Smooth muscle cell (in vitro differentiated cells): Measurements from ENCODE around the gene ZNF8. TPM values are rescaled to one million over a fixed set of nuclear protein-coding genes. Genes with fewer than 3 reads are reported as not detected.

Source experiments
- DNase-seq: peaks from one replicate; lab custom pipeline; 2025; ENCODE audit not compliant: unreplicated experiment; lab: John Stamatoyannopoulos, UW
- H2AFZ ChIP-seq: fragments of 200-600 bp; sonication (generic); 2 replicates; pipeline ENCODE4 v1.6.0; 2016; ENCODE audit warnings: antibody characterized with exemption, low read depth, mild to moderate bottlenecking
- H3F3A ChIP-seq: fragments of 200-600 bp; sonication (generic); 2 replicates; pipeline ENCODE4 v1.6.0; 2017; ENCODE audit warnings: antibody characterized with exemption, low read depth
- H3K27ac ChIP-seq: fragments of 200-600 bp; sonication (generic); 2 replicates; pipeline ENCODE4 v1.5.1; 2016; ENCODE audit warnings: low read depth, mild to moderate bottlenecking
- H3K27me3 ChIP-seq: fragments of 200-600 bp; sonication (generic); 2 replicates; pipeline ENCODE4 v1.6.1; 2016; ENCODE audit warnings: low read depth, mild to moderate bottlenecking
- H3K36me3 ChIP-seq: fragments of 200-600 bp; sonication (generic); 2 replicates; pipeline ENCODE4 v1.5.1; 2016; ENCODE audit warnings: low read depth
- H3K4me1 ChIP-seq: fragments of 200-600 bp; sonication (generic); 2 replicates; pipeline ENCODE4 v1.5.1; 2016; ENCODE audit warnings: low read depth
- H3K4me2 ChIP-seq: fragments of 200-600 bp; sonication (generic); 2 replicates; pipeline ENCODE4 v1.6.0; 2016; ENCODE audit warnings: mild to moderate bottlenecking
- H3K4me3 ChIP-seq: fragments of 200-600 bp; sonication (generic); 2 replicates; pipeline ENCODE4 v1.5.1; 2016; ENCODE audit warnings: mild to moderate bottlenecking
- H3K79me2 ChIP-seq: fragments of 200-600 bp; sonication (generic); 2 replicates; pipeline ENCODE4 v1.6.0; 2016; ENCODE audit warnings: low read depth, mild to moderate bottlenecking
- H3K9ac ChIP-seq: fragments of 200-600 bp; sonication (generic); 2 replicates; pipeline ENCODE4 v1.6.0; 2016; ENCODE audit warnings: low read depth
- H3K9me3 ChIP-seq: fragments of 200-600 bp; sonication (generic); replicated peaks from 2 replicates; pipeline ENCODE4 v1.5.1; 2016; ENCODE audit warnings: low read depth
- H4K20me1 ChIP-seq: fragments of 200-600 bp; sonication (generic); 2 replicates; pipeline ENCODE4 v1.6.0; 2016; ENCODE audit warnings: low read depth
- WGBS: methylation state at CpG from one replicate; pipeline ENCODE4 v1.1.7; 2016; ENCODE audit warnings: low lambda C conversion rate; 5-methylcytosine and 5-hydroxymethylcytosine counted together
- polyA plus RNA-seq: library from polyadenylated mRNA; unstranded; fragments of >200 nt; fragmentation: Nextera tagmentation; extraction: Ambion mirVana; gene quantifications from 2 replicates; pipeline ENCODE4 v1.2.1, GENCODE V29; 2016
- total RNA-seq: library from RNA; depleted of rRNA; stranded (reverse); fragments of >200 nt; gene quantifications from 2 replicates; pipeline ENCODE4 v1.2.3, GENCODE V29; 2014
- TF ChIP-seq, protein P1 (sequence below): fragments of 200-600 bp; sonication (generic); IDR thresholded peaks from 2 replicates; pipeline ENCODE4 v1.5.1; 2017; ENCODE audit warnings: borderline replicate concordance, mild to moderate bottlenecking, antibody characterized with exemption; ENCODE audit not compliant: insufficient read depth, poor library complexity, severe bottlenecking

ZNF8 gene
- total and polyA plus RNA-seq, 2 experiments from 2014 or later, result 1.1 to 7.8 TPM

DNA sequence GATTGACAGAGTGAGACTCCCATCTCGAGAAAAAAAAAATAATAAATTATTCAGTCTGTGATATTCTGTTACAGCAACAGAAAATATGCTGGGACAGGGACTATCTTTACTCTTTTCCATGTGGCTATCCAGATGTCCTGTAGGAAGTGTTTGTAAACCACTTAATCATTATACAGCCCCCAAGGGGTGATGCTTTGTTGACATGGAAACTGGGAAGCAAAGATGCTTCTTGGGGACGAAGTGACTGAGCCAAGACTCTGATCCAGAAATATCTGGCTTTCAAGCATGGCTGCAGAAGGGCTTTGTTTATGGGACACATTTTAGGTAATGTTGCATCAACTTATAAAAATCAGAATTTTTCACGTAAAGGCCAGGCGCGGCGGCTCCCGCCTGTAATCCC lies 5.4 kb downstream of the ZNF8 start:
- no peak for DNase-seq
- Histone ChIP-seq H3K36me3 (peaks cover 17% of the 10 kb centered on the region), H3K4me2 (no peak overlapping the region), H3K27me3 (no peaks in the 10 kb centered on the region), H3K9ac (no peak overlapping the region), H3K27ac (no peak overlapping the region), H2AFZ (no peak overlapping the region), H3K79me2 (peaks cover 59% of the 10 kb centered on the region), H4K20me1 (peaks cover 72% of the 10 kb centered on the region), H3F3A (no peaks in the 10 kb centered on the region), H3K9me3 (no peaks in the 10 kb centered on the region), H3K4me3 (no peak overlapping the region), H3K4me1 (peaks cover 9% of the 10 kb centered on the region)
- TF ChIP-seq, protein P1, sequence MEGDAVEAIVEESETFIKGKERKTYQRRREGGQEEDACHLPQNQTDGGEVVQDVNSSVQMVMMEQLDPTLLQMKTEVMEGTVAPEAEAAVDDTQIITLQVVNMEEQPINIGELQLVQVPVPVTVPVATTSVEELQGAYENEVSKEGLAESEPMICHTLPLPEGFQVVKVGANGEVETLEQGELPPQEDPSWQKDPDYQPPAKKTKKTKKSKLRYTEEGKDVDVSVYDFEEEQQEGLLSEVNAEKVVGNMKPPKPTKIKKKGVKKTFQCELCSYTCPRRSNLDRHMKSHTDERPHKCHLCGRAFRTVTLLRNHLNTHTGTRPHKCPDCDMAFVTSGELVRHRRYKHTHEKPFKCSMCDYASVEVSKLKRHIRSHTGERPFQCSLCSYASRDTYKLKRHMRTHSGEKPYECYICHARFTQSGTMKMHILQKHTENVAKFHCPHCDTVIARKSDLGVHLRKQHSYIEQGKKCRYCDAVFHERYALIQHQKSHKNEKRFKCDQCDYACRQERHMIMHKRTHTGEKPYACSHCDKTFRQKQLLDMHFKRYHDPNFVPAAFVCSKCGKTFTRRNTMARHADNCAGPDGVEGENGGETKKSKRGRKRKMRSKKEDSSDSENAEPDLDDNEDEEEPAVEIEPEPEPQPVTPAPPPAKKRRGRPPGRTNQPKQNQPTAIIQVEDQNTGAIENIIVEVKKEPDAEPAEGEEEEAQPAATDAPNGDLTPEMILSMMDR, result no peak
- WGBS, result 96% methylated on average over 7 of the region's 7 CpGs

DNA sequence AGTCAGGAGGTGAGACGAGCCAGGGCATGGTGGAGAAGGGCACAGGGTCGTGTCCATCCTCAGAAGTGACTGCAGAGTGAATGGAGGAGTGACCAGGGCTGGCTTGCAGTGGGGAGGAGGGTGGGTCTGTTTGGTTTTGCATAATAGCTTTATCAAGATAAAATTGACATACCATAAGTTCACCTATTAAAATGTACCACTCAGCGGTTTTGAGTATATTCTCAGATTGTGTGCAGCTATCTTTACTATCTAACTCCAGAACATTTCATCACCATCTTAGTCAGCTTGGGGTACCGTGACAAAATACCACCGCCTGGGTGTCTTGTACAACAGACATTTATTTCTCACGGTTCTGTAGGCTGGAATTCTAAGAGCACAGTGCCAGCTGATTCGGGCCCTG lies 13.2 kb downstream of the ZNF8 start:
- 99% methylated on average over 7 of the region's 7 CpGs for WGBS
- H3K36me3 ChIP-seq, result peaks cover 66% of the 10 kb centered on the region
- H3K4me2 ChIP-seq, result no peak overlapping the region
- H3K9me3 ChIP-seq, result no peaks in the 10 kb centered on the region
- DNase-seq, result no peak
- peaks cover 4% of the 10 kb centered on the region for H3K79me2 ChIP-seq
- H2AFZ ChIP-seq, result no peak overlapping the region
- peaks cover 10% of the 10 kb centered on the region for H4K20me1 ChIP-seq
- H3F3A ChIP-seq, result peaks cover 5% of the 10 kb centered on the region
- H3K27ac ChIP-seq, result no peak overlapping the region
- no peak overlapping the region for H3K4me3 ChIP-seq
- no peaks in the 10 kb centered on the region for H3K4me1 ChIP-seq
- TF ChIP-seq, protein P1, result no peak
- no peak overlapping the region for H3K9ac ChIP-seq
- H3K27me3 ChIP-seq, result no peaks in the 10 kb centered on the region

- no peak overlapping the region for H3K4me2 ChIP-seq
- H3K27me3 ChIP-seq, result no peaks in the 10 kb centered on the region
- no peak overlapping the region for H3K4me3 ChIP-seq
- H2AFZ ChIP-seq, result no peak overlapping the region
- DNase-seq, result no peak
- H3F3A ChIP-seq, result peaks cover 5% of the 10 kb centered on the region
- peaks cover 52% of the 10 kb centered on the region for H3K36me3 ChIP-seq
- H4K20me1 ChIP-seq, result peaks cover 17% of the 10 kb centered on the region
- 98% methylated on average over 22 of the region's 22 CpGs for whole genome bisulfite sequencing
- no peak overlapping the region for H3K9ac ChIP-seq
- no peak overlapping the region for H3K27ac ChIP-seq
- no peaks in the 10 kb centered on the region for H3K9me3 ChIP-seq
- H3K4me1 ChIP-seq, result no peaks in the 10 kb centered on the region
- peaks cover 16% of the 10 kb centered on the region for H3K79me2 ChIP-seq
- TF ChIP-seq, protein P1, result no peak
Observed at GRCh38 chr19:58294743-58295374, 16.1 kb downstream of the ZNF8 start.

DNA sequence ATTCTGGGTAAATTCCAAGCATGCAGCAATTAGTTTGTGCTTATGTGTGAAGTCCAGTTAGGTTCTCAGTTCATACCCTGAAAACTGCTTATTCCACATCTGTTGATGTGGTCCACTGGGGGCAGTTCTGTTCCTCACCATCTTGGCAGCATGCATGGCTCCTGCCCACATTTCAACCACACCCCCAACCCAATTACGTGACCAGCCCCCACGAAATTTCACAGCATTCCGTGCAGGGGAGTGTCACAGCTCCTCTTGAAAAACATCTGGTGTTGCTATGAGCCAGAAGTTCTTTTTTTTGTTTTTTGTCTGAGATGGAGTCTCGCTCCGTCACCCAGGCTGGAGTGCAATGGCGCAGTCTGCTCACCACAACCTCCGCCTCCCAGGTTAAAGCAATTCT lies 17.3 kb downstream of the ZNF8 start:
- H3K27me3 ChIP-seq, result no peaks in the 10 kb centered on the region
- no peaks in the 10 kb centered on the region for H3K9me3 ChIP-seq
- no peak overlapping the region for H3K4me3 ChIP-seq
- 97% methylated on average over 7 of the region's 7 CpGs for WGBS
- H3K36me3 ChIP-seq, result peaks cover 46% of the 10 kb centered on the region
- no peak overlapping the region for H3K27ac ChIP-seq
- no peak for DNase-seq
- peaks cover 16% of the 10 kb centered on the region for H3K79me2 ChIP-seq
- H2AFZ ChIP-seq, result no peak overlapping the region
- TF ChIP-seq, protein P1, result no peak
- peaks cover 5% of the 10 kb centered on the region for H3F3A ChIP-seq
- H3K9ac ChIP-seq, result no peak overlapping the region
- peaks cover 28% of the 10 kb centered on the region for H4K20me1 ChIP-seq
- H3K4me2 ChIP-seq, result no peak overlapping the region
- no peaks in the 10 kb centered on the region for H3K4me1 ChIP-seq
